Fibroblast of lung (primary cell): ENCODE data around the gene SRSF2. TPM values are rescaled to one million over a fixed set of nuclear protein-coding genes. Genes with fewer than 3 reads are reported as not detected.
A peak's percentile ranks its signal among the peaks of the same experiment; 100 is the strongest.
"Not testable (repeated sequence)": the region's sequence is repeated elsewhere in the genome, so short reads cannot be mapped to it uniquely, and the experiment has no call there.

Experiments used
- DNase-seq, 2 donors: peaks; one replicate each; pipeline versions ENCODE4 v3.0.0 to v3.0.0-alpha.2; 2010; ENCODE audit warnings: low read depth in 2 of 2
- H2AFZ ChIP-seq: 2 replicates; pipeline ENCODE4 v1.5.1; 2012; ENCODE audit warnings: low read length, control low read depth, inconsistent platforms
- H3K27ac ChIP-seq: 2 replicates; pipeline ENCODE4 v1.5.1; 2011; ENCODE audit warnings: low read length, control low read depth; ENCODE audit not compliant: insufficient read depth
- H3K27me3 ChIP-seq: 2 replicates; pipeline ENCODE4 v1.5.1; 2011; ENCODE audit warnings: mild to moderate bottlenecking, low read length; ENCODE audit not compliant: control insufficient read depth, insufficient read depth
- H3K36me3 ChIP-seq: 2 replicates; pipeline ENCODE4 v1.5.1; 2011; ENCODE audit warnings: low read length; ENCODE audit not compliant: control insufficient read depth, insufficient read depth
- H3K4me1 ChIP-seq: 2 replicates; pipeline ENCODE4 v1.5.1; 2011; ENCODE audit warnings: low read length; ENCODE audit not compliant: control insufficient read depth, insufficient read depth; ENCODE audit errors: extremely low read depth
- H3K4me2 ChIP-seq: 2 replicates; pipeline ENCODE4 v1.5.1; 2011; ENCODE audit warnings: low read length, control low read depth; ENCODE audit not compliant: insufficient read depth; ENCODE audit errors: extremely low read depth
- H3K4me3 ChIP-seq, 4 experiments: fragments of 200-600 bp in 1 of 4; sonication (generic) in 1 of 4; replicated peaks in 1 of 4; 2 replicates each; pipeline ENCODE4 v1.5.1; 2011 to 2016; ENCODE audit warnings: low read length in 4 of 4, low read depth in 3 of 4, mild to moderate bottlenecking in 3 of 4, control low read depth in 2 of 4, inconsistent platforms in 1 of 4, mixed read lengths in 1 of 4; ENCODE audit not compliant: insufficient read depth in 1 of 4; ENCODE audit errors: control extremely low read depth in 1 of 4
- H3K79me2 ChIP-seq: 2 replicates; pipeline ENCODE4 v1.5.1; 2012; ENCODE audit warnings: mild to moderate bottlenecking, low read length, inconsistent platforms; ENCODE audit not compliant: control insufficient read depth, insufficient read depth
- H3K9ac ChIP-seq: 2 replicates; pipeline ENCODE4 v1.5.1; 2011; ENCODE audit warnings: mild to moderate bottlenecking, low read length, control low read depth; ENCODE audit not compliant: insufficient read depth
- H3K9me3 ChIP-seq: 2 replicates; pipeline ENCODE4 v1.5.1; 2012; ENCODE audit warnings: low read depth, low read length; ENCODE audit not compliant: control insufficient read depth, insufficient read depth
- H4K20me1 ChIP-seq: 2 replicates; pipeline ENCODE4 v1.5.1; 2011; ENCODE audit warnings: low read length; ENCODE audit not compliant: control insufficient read depth, insufficient read depth; ENCODE audit errors: extremely low read depth
- EZH2 ChIP-seq: IDR thresholded peaks from 2 replicates; pipeline ENCODE4 v1.5.1; 2012; ENCODE audit warnings: low read length, control low read depth, mild to moderate bottlenecking; ENCODE audit errors: missing control alignments
- polyA plus RNA-seq, 2 donors: library from polyadenylated mRNA; depleted of rRNA in 1 of 2; stranded (reverse) in 1 of 2; unstranded in 1 of 2; fragments of >200 nt; gene quantifications; 2 replicates each; pipeline ENCODE4 v1.2.1, GENCODE V29; 2011 to 2012; ENCODE audit warnings: missing spikeins in 1 of 2
- total RNA-seq: library from RNA; depleted of rRNA; stranded (reverse); fragments of >200 nt; gene quantifications from 2 replicates; pipeline ENCODE4 v1.2.1, GENCODE V29; 2014
- TF ChIP-seq, protein P1 (sequence below), 2 donors: IDR thresholded peaks in 1 of 2; conservative IDR thresholded peaks in 1 of 2; 1 replicate in 1 of 2; 2 replicates in 1 of 2; pipeline ENCODE4 v1.5.1; 2011 to 2012; ENCODE audit warnings: low read length in 2 of 2, control low read depth in 1 of 2, inconsistent platforms in 1 of 2, low read depth in 1 of 2, mild to moderate bottlenecking in 1 of 2

SRSF2 gene
- total and polyA plus RNA-seq, 2 donors (not counting 1 experiment from before 2014, with no cell fraction given) = 77.5 to 203 TPM

- H3K79me2 ChIP-seq = peaks cover 59% of the 10 kb centered on the region
- no peak for TF ChIP-seq EZH2
- TF ChIP-seq, protein P1, sequence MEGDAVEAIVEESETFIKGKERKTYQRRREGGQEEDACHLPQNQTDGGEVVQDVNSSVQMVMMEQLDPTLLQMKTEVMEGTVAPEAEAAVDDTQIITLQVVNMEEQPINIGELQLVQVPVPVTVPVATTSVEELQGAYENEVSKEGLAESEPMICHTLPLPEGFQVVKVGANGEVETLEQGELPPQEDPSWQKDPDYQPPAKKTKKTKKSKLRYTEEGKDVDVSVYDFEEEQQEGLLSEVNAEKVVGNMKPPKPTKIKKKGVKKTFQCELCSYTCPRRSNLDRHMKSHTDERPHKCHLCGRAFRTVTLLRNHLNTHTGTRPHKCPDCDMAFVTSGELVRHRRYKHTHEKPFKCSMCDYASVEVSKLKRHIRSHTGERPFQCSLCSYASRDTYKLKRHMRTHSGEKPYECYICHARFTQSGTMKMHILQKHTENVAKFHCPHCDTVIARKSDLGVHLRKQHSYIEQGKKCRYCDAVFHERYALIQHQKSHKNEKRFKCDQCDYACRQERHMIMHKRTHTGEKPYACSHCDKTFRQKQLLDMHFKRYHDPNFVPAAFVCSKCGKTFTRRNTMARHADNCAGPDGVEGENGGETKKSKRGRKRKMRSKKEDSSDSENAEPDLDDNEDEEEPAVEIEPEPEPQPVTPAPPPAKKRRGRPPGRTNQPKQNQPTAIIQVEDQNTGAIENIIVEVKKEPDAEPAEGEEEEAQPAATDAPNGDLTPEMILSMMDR (conservative IDR thresholded peaks at IDR 0.05 in 1 of 2, IDR thresholded peaks at IDR 0.05 in 1 of 2; ENCODE audit: low read depth in 1 of 2, low read length in 2 of 2) = no peak
- no peaks in the 10 kb centered on the region for H3K27me3 ChIP-seq
- H3K27ac ChIP-seq = peak overlapping the region; percentile 98
- H3K36me3 ChIP-seq = peaks cover 10% of the 10 kb centered on the region
- no peak for DNase-seq
- no peaks in the 10 kb centered on the region for H3K9me3 ChIP-seq
- H4K20me1 ChIP-seq = no peaks in the 10 kb centered on the region
- H3K4me3 ChIP-seq = peak overlapping the region; percentile 74 to 89 (median 86)
- peak overlapping the region; percentile 60 for H3K4me2 ChIP-seq
- no peaks in the 10 kb centered on the region for H3K4me1 ChIP-seq
- no peak overlapping the region for H2AFZ ChIP-seq
- peak overlapping the region; percentile 95 for H3K9ac ChIP-seq
These were observed 11.4 kb downstream of the SRSF2 start for GRCh38 chr17:76725580-76726230.

DNA sequence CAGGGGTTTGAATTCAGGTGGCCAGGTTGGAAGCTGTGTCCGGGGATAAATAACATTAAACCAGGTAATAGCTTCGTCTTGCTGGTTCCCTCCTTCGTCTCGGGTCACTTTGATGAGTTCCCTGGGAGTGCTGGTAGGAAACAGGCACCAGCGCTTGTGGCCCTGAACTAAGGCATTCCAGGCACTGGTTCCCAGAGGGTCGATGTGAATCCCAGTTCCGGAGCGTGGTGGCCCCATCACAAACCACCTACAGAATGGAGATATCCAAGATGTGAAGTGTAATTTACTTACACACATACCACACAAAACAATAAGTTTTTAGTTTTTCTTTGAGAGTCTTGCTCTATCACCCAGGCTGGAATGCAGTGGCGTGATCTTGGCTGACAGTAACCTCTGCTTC lies 13.3 kb downstream of the SRSF2 start:
- Histone ChIP-seq H4K20me1 (no peaks in the 10 kb centered on the region), H3K4me2 (no peak overlapping the region), H2AFZ (no peak overlapping the region), H3K79me2 (peaks cover 51% of the 10 kb centered on the region), H3K36me3 (peaks cover 15% of the 10 kb centered on the region), H3K4me3 (no peak overlapping the region), H3K4me1 (no peaks in the 10 kb centered on the region), H3K27ac (no peak overlapping the region), H3K27me3 (no peaks in the 10 kb centered on the region), H3K9ac (no peak overlapping the region), H3K9me3 (no peaks in the 10 kb centered on the region)
- TF ChIP-seq, protein P1 (conservative IDR thresholded peaks at IDR 0.05 in 1 of 2, IDR thresholded peaks at IDR 0.05 in 1 of 2; ENCODE audit: low read depth in 1 of 2, low read length in 2 of 2) = no peak
- TF ChIP-seq EZH2 = no peak
- DNase-seq = no peak

- H2AFZ ChIP-seq, H3K4me2 ChIP-seq, H3K9me3 ChIP-seq, H3K27ac ChIP-seq, DNase-seq, H3K4me3 ChIP-seq, H4K20me1 ChIP-seq, H3K9ac ChIP-seq, H3K27me3 ChIP-seq, H3K4me1 ChIP-seq: not testable (repeated sequence)
- H3K36me3 ChIP-seq = peaks cover 16% of the 10 kb centered on the region
- H3K79me2 ChIP-seq = peaks cover 46% of the 10 kb centered on the region
These were observed 14.2 kb downstream of the SRSF2 start for GRCh38 chr17:76722977-76723376.
